PC-3 (cell line): Measurements from ENCODE around the gene FBLIM1. TPM values are rescaled to one million over a fixed set of nuclear protein-coding genes. Genes with fewer than 3 reads are reported as not detected.
"Not testable (repeated sequence)": the region's sequence is repeated elsewhere in the genome, so short reads cannot be mapped to it uniquely, and the experiment has no call there.

Source experiments
- ATAC-seq: fragments of 200-7000 bp; cut with Tn5 transposase; 2 replicates; pipeline ENCODE4 v1.9.1; 2020; ENCODE audit warnings: mild to moderate bottlenecking, moderate library complexity
- BruUV-seq: library from RNA; stranded (reverse); fragments of 400-500 nt; replicated peaks from 2 replicates; lab custom pipeline; 2021; lab: Mats Ljungman, UMichigan
- CTCF ChIA-PET: fragments of 300-600 bp; sonication (Branson Sonifier 250); formaldehyde crosslinking; loops from one replicate; lab custom pipeline; 2022; ENCODE audit warnings: antibody characterized with exemption; lab: Charles Lee
- POLR2A ChIA-PET: fragments of 300-600 bp; sonication (Branson Sonifier 250); formaldehyde crosslinking; loops from one replicate; lab custom pipeline; 2022; ENCODE audit warnings: antibody characterized with exemption; ENCODE audit not compliant: unreplicated experiment; lab: Charles Lee
- DNase-seq: peaks from one replicate; pipeline ENCODE4 v3.0.0-alpha.2; 2015
- H2AFZ ChIP-seq: fragments of 300-600 bp; sonication (generic); 2 replicates; pipeline ENCODE4 v1.6.0; 2016; ENCODE audit warnings: antibody characterized with exemption, low read length
- H3F3A ChIP-seq: fragments of 300-600 bp; sonication (generic); one replicate; pipeline ENCODE4 v1.6.0; 2017; ENCODE audit warnings: antibody characterized with exemption, low read length, control low read depth, mild to moderate bottlenecking; ENCODE audit not compliant: unreplicated experiment
- H3K27ac ChIP-seq: fragments of 300-600 bp; sonication (generic); 2 replicates; pipeline ENCODE4 v1.5.1; 2016; ENCODE audit warnings: mild to moderate bottlenecking, low read length
- H3K27me3 ChIP-seq: fragments of 300-600 bp; sonication (generic); 2 replicates; pipeline ENCODE4 v1.6.1; 2016; ENCODE audit warnings: low read length, mixed read lengths
- H3K36me3 ChIP-seq: fragments of 300-600 bp; sonication (generic); 2 replicates; pipeline ENCODE4 v1.6.1; 2016; ENCODE audit warnings: low read depth, mixed run types, low read length, mixed read lengths
- H3K4me1 ChIP-seq: fragments of 300-600 bp; sonication (generic); 2 replicates; pipeline ENCODE4 v1.5.1; 2016; ENCODE audit warnings: low read length; ENCODE audit not compliant: insufficient read depth
- H3K4me2 ChIP-seq: fragments of 300-600 bp; sonication (generic); 2 replicates; pipeline ENCODE4 v1.6.0; 2016; ENCODE audit warnings: low read length
- H3K4me3 ChIP-seq: fragments of 300-600 bp; sonication (generic); 2 replicates; pipeline ENCODE4 v1.5.1; 2016; ENCODE audit warnings: mild to moderate bottlenecking, low read length, mixed read lengths
- H3K79me2 ChIP-seq: fragments of 300-600 bp; sonication (generic); 2 replicates; pipeline ENCODE4 v1.6.1; 2017; ENCODE audit warnings: low read length, mixed read lengths
- H3K9ac ChIP-seq: fragments of 300-600 bp; sonication (generic); 2 replicates; pipeline ENCODE4 v1.6.0; 2016; ENCODE audit warnings: mild to moderate bottlenecking, low read length
- H3K9me2 ChIP-seq: fragments of 300-600 bp; sonication (generic); replicated peaks from 2 replicates; pipeline ENCODE4 v1.6.1; 2016; ENCODE audit warnings: mixed run types, low read length, mixed read lengths
- H3K9me3 ChIP-seq: fragments of 300-600 bp; sonication (generic); 2 replicates; pipeline ENCODE4 v1.6.1; 2016; ENCODE audit warnings: low read length, mixed read lengths
- H4K20me1 ChIP-seq: fragments of 300-600 bp; sonication (generic); 2 replicates; pipeline ENCODE4 v1.6.1; 2016; ENCODE audit warnings: low read length, mixed read lengths
- CTCF ChIP-seq: fragments of 300-600 bp; sonication (generic); conservative IDR thresholded peaks from 2 replicates; pipeline ENCODE4 v1.5.1; 2017; ENCODE audit warnings: antibody characterized with exemption, low read depth, mild to moderate bottlenecking, low read length
- EZH2 ChIP-seq: fragments of 300-600 bp; sonication (generic); IDR thresholded peaks from one replicate; pipeline ENCODE4 v1.6.1; 2017; ENCODE audit warnings: antibody characterized with exemption, mild to moderate bottlenecking, low read length; ENCODE audit not compliant: unreplicated experiment
- EZH2phosphoT487 ChIP-seq: fragments of 300-600 bp; sonication (generic); IDR thresholded peaks from 2 replicates; pipeline ENCODE4 v1.6.1; 2018; ENCODE audit warnings: mild to moderate bottlenecking, antibody characterized with exemption, low read length, borderline replicate concordance
- intact Hi-C: fragments of 100-400 bp; cut with micrococcal nuclease; formaldehyde crosslinking; loops from 2 replicates; pipeline ENCODE4 v1.9.0; 2023
- total RNA-seq: library from RNA; depleted of rRNA; stranded (reverse); fragments of >200 nt; gene quantifications from 2 replicates; pipeline ENCODE4 v1.2.3, GENCODE V29; 2014

Gene FBLIM1
- total RNA-seq, 1 experiment from 2014 or later, result 74.1 TPM

GRCh38 chr1:15820478-15820877, 61.9 kb downstream of the FBLIM1 start:
- ATAC-seq (no peak), DNase-seq (no peak)
- Histone ChIP-seq H3K36me3 (no peaks in the 10 kb centered on the region), H3K4me2 (no peak overlapping the region), H3F3A (no peaks in the 10 kb centered on the region), H3K9me3 (no peaks in the 10 kb centered on the region), H3K79me2 (no peaks in the 10 kb centered on the region), H3K9me2 (no peaks in the 10 kb centered on the region), H3K9ac (no peak overlapping the region), H3K27me3 (no peaks in the 10 kb centered on the region), H3K4me1 (peaks cover 3% of the 10 kb centered on the region; the same call in 1 of the 2 replicates), H2AFZ (no peak overlapping the region), H3K4me3 (no peak overlapping the region), H3K27ac (no peak overlapping the region), H4K20me1 (no peaks in the 10 kb centered on the region)
- no TSS peak for BruUV-seq
- ChIA-PET POLR2A (interaction anchor here (0.6 kb wide), 1 partner anchor 9 kb away, joined by 7 read pairs; no protein-coding TSS in a partner anchor), CTCF (no interaction called here)
- intact Hi-C loops, result no loop called here
- no peak for TF ChIP-seq CTCF
- no peak for TF ChIP-seq EZH2phosphoT487
- no peak for TF ChIP-seq EZH2

- Histone ChIP-seq H3K4me2 (no peak overlapping the region), H3K9ac (no peak overlapping the region), H3K79me2 (no peaks in the 10 kb centered on the region), H3K36me3 (no peaks in the 10 kb centered on the region), H4K20me1 (no peaks in the 10 kb centered on the region), H3K9me3 (no peaks in the 10 kb centered on the region), H3K4me3 (no peak overlapping the region), H2AFZ (no peak overlapping the region), H3K4me1 (peaks cover 11% of the 10 kb centered on the region), H3K9me2 (no peaks in the 10 kb centered on the region), H3F3A (no peaks in the 10 kb centered on the region), H3K27me3 (no peaks in the 10 kb centered on the region), H3K27ac (no peak overlapping the region)
- ChIA-PET POLR2A (no interaction called here), CTCF (no interaction called here)
- TF ChIP-seq CTCF, result no peak
- TF ChIP-seq EZH2phosphoT487, result no peak
- TF ChIP-seq EZH2, result no peak
- no TSS peak for BruUV-seq
- DNase-seq (no peak), ATAC-seq (no peak)
- intact Hi-C loops, result no loop called here
Observed at GRCh38 chr1:15825800-15826199, 67.2 kb downstream of the FBLIM1 start.

DNA sequence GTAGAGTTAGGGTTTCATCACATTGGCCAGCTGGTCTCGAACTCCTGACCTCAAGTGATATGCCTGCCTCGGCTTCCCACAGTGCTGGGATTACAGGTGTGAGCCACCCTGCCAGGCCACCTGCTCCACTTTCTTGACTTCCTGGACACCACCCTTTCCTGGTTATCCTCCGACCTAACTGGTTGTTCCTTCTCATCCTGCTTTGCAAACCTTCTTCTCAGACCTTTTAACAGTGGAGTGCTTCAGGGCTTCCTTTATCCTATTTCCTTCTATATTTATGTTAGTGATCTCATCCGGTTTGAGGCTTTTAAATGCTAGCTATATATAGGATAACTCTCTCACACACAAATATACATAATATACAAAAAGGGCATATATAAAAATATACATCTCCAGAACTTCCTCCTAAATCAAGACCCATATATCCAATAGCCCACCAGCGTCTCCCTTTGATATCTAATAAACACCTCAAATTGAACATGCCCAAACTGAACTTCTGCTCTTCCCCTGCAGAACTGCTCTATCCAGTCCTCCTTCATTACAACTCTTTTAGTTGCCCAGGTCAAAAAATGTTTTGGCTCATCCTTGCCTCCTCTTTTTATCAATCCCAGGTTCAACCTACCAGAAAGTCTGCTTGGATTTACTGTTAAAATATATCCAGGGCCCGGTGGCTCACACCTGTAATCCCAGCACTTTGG, 68.4 kb downstream of the FBLIM1 start:
- no peak overlapping the region for H3K4me2 ChIP-seq
- H3K9me2 ChIP-seq, result no peaks in the 10 kb centered on the region
- no peak overlapping the region for H3K27ac ChIP-seq
- H4K20me1 ChIP-seq, result no peaks in the 10 kb centered on the region
- no peaks in the 10 kb centered on the region for H3F3A ChIP-seq
- H2AFZ ChIP-seq, result no peak overlapping the region
- H3K27me3 ChIP-seq, result no peaks in the 10 kb centered on the region
- no peak overlapping the region for H3K4me3 ChIP-seq
- H3K9ac ChIP-seq, result no peak overlapping the region
- H3K9me3 ChIP-seq, result no peaks in the 10 kb centered on the region
- H3K4me1 ChIP-seq, result peaks cover 11% of the 10 kb centered on the region
- ATAC-seq (no peak), DNase-seq (no peak)
- intact Hi-C loops, result no loop called here
- H3K36me3 ChIP-seq, result no peaks in the 10 kb centered on the region
- no TSS peak for BruUV-seq
- 0 out of 2 replicates have a peak, but pooled peaks cover 3% of the 10 kb centered on the region for H3K79me2 ChIP-seq
- no peak for TF ChIP-seq EZH2phosphoT487
- TF ChIP-seq EZH2, result no peak
- TF ChIP-seq CTCF, result no peak
- POLR2A ChIA-PET, result no interaction called here
- CTCF ChIA-PET, result no interaction called here

DNA sequence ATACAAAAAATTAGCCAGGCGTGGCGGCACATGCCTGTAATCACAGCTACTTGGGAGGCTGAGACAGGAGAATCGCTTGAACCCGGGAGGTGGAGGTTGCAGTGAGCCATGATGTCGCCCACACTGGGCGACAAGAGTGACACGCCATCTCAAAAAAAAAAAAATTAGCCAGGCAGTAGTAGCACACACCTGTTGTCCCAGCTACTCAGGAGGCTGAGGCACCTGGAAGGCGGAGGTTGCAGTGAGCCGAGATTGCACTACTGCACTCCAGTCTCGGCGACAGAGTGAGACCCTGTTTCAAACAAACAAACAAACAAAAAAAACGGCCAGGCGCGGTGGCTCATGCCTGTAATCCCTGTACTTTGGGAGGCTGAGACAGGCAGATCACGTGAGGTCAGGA, 69.0 kb downstream of the FBLIM1 start:
- H3K9me3 ChIP-seq, BruUV-seq, ATAC-seq, H3K27me3 ChIP-seq, H2AFZ ChIP-seq, POLR2A ChIA-PET, intact Hi-C loops, H3K27ac ChIP-seq, H3K9me2 ChIP-seq, H3K4me2 ChIP-seq, H3F3A ChIP-seq, H3K4me3 ChIP-seq, H3K9ac ChIP-seq, CTCF ChIA-PET, H3K36me3 ChIP-seq, H3K79me2 ChIP-seq, DNase-seq, H4K20me1 ChIP-seq: not testable (repeated sequence)
- H3K4me1 ChIP-seq, result peaks cover 17% of the 10 kb centered on the region
